Measurements from ENCODE around the gene MMP28.

Gene MMP28

GRCh38 chr17:35795007-35795870, at the start of gene MMP28:
Gene MMP28, minus strand, starts transcription at chr17:35795641. Its CDS starts 264 bp downstream, at chr17:35795377.
- DNase-seq (ENCODE audit: low read depth in 2 of 2): no peak

- no peak for DNase-seq (ENCODE audit: low read depth in 2 of 2)
These were observed 49.1 kb upstream of the MMP28 start for GRCh38 chr17:35844547-35844946.

GRCh38 chr17:35843698-35844097, 48.3 kb upstream of the MMP28 start:
- no peak for DNase-seq (ENCODE audit: low read depth in 2 of 2)

GRCh38 chr17:35842239-35842638, 46.8 kb upstream of the MMP28 start:
- DNase-seq (ENCODE audit: low read depth in 2 of 2): no peak

GRCh38 chr17:35841505-35841904, 46.1 kb upstream of the MMP28 start:
- DNase-seq (ENCODE audit: low read depth in 2 of 2): no peak

- DNase-seq (ENCODE audit: low read depth in 2 of 2): no peak
These were observed 45.7 kb upstream of the MMP28 start for GRCh38 chr17:35841101-35841500.

- DNase-seq (ENCODE audit: low read depth in 2 of 2): no peak
These were observed 29.8 kb upstream of the MMP28 start for GRCh38 chr17:35825206-35825605.

- DNase-seq (ENCODE audit: low read depth in 2 of 2): no peak
These were observed 25.9 kb upstream of the MMP28 start for GRCh38 chr17:35821308-35821707.

- DNase-seq (ENCODE audit: low read depth in 2 of 2): no peak
These were observed 24.0 kb upstream of the MMP28 start for GRCh38 chr17:35819455-35819854.

- no peak for DNase-seq (ENCODE audit: low read depth in 2 of 2)
These were observed 21.8 kb upstream of the MMP28 start for GRCh38 chr17:35817196-35817595.

GRCh38 chr17:35816723-35817122, 21.3 kb upstream of the MMP28 start:
- no peak for DNase-seq (ENCODE audit: low read depth in 2 of 2)

GRCh38 chr17:35812456-35812855, 17.0 kb upstream of the MMP28 start:
- DNase-seq (ENCODE audit: low read depth in 2 of 2): no peak

- no peak for DNase-seq (ENCODE audit: low read depth in 2 of 2)
These were observed 16.3 kb upstream of the MMP28 start for GRCh38 chr17:35811759-35812158.

GRCh38 chr17:35809855-35810461, 14.5 kb upstream of the MMP28 start:
- DNase-seq (ENCODE audit: low read depth in 2 of 2): no peak

- DNase-seq (ENCODE audit: low read depth in 2 of 2): peak; percentile 87 to 95
These were observed 13.8 kb upstream of the MMP28 start, which contains the start of gene TAF15 for GRCh38 chr17:35808962-35809854. Gene TAF15, plus strand, starts transcription at chr17:35809484. Its CDS starts 86 bp downstream, at chr17:35809570.

- no peak for DNase-seq (ENCODE audit: low read depth in 2 of 2)
These were observed 13.0 kb upstream of the MMP28 start for GRCh38 chr17:35808240-35808961.

GRCh38 chr17:35807371-35808144, 12.1 kb upstream of the MMP28 start:
- no peak for DNase-seq (ENCODE audit: low read depth in 2 of 2)

- no peak for DNase-seq (ENCODE audit: low read depth in 2 of 2)
These were observed 9.3 kb upstream of the MMP28 start for GRCh38 chr17:35804658-35805192.

- DNase-seq (ENCODE audit: low read depth in 2 of 2): no peak
These were observed 6.3 kb upstream of the MMP28 start for GRCh38 chr17:35801583-35802224.

- no peak for DNase-seq (ENCODE audit: low read depth in 2 of 2)
These were observed 4.5 kb upstream of the MMP28 start for GRCh38 chr17:35799942-35800341.
